Central memory CD8-positive, alpha-beta T cell (primary cell): Measurements from ENCODE around the gene TNRC18.
"Not testable (repeated sequence)": the region's sequence is repeated elsewhere in the genome, so short reads cannot be mapped to it uniquely, and the experiment has no call there.

Source experiments
- ATAC-seq: fragments of 150-1000 bp; cut with Tn5 transposase; replicated peaks from 2 replicates; pipeline ENCODE4 v1.10.0; 2022; ENCODE audit warnings: mild to moderate bottlenecking, moderate FRiP score, moderate number of reproducible peaks; ENCODE audit not compliant: poor library complexity, severe bottlenecking; ENCODE audit errors: extremely low read depth
- DNase-seq, 2 donors: peaks; one replicate each; pipeline ENCODE4 v3.0.0; 2021; ENCODE audit warnings: low spot score in 2 of 2
- H3K27ac Mint-ChIP-seq: one replicate; pipeline ENCODE4 v1.8.0; 2022; ENCODE audit warnings: low read depth, mild to moderate bottlenecking, moderate library complexity, mixed read lengths
- H3K27me3 Mint-ChIP-seq: one replicate; pipeline ENCODE4 v1.8.0; 2022; ENCODE audit warnings: mixed read lengths
- H3K36me3 Mint-ChIP-seq: one replicate; pipeline ENCODE4 v1.8.0; 2022; ENCODE audit warnings: mild to moderate bottlenecking, moderate library complexity, mixed read lengths; ENCODE audit not compliant: insufficient read depth
- H3K4me1 Mint-ChIP-seq: one replicate; pipeline ENCODE4 v1.8.0; 2022; ENCODE audit warnings: mixed read lengths
- H3K4me3 Mint-ChIP-seq: one replicate; pipeline ENCODE4 v1.8.0; 2022; ENCODE audit warnings: mild to moderate bottlenecking, moderate library complexity, mixed read lengths
- H3K9me3 Mint-ChIP-seq: one replicate; pipeline ENCODE4 v1.8.0; 2022; ENCODE audit warnings: mixed read lengths

TNRC18 gene

GRCh38 chr7:5382281-5382892 is 41.2 kb downstream of the TNRC18 start:
- H3K27ac Mint-ChIP-seq, result peak overlapping the region; percentile 87
- no peaks in the 10 kb centered on the region for H3K9me3 Mint-ChIP-seq
- DNase-seq, result no peak
- H3K4me3 Mint-ChIP-seq, result peak overlapping the region; percentile 9
- no peak for ATAC-seq
- peaks cover 40% of the 10 kb centered on the region for H3K36me3 Mint-ChIP-seq
- H3K27me3 Mint-ChIP-seq, result no peaks in the 10 kb centered on the region
- H3K4me1 Mint-ChIP-seq, result peaks cover 33% of the 10 kb centered on the region

- ATAC-seq, result no peak
- DNase-seq, result no peak
- Mint-ChIP-seq H3K27me3 (no peaks in the 10 kb centered on the region), H3K27ac (peak overlapping the region; percentile 45), H3K4me1 (peaks cover 33% of the 10 kb centered on the region), H3K4me3 (no peak overlapping the region), H3K36me3 (peaks cover 35% of the 10 kb centered on the region), H3K9me3 (no peaks in the 10 kb centered on the region)
Observed at GRCh38 chr7:5381071-5381772, 42.4 kb downstream of the TNRC18 start.

GRCh38 chr7:5380350-5381070 is 43.1 kb downstream of the TNRC18 start:
- DNase-seq (no peak), ATAC-seq (no peak)
- peak overlapping the region; percentile 45 for H3K27ac Mint-ChIP-seq
- peak overlapping the region; percentile 9 for H3K4me3 Mint-ChIP-seq
- peaks cover 30% of the 10 kb centered on the region for H3K36me3 Mint-ChIP-seq
- H3K9me3 Mint-ChIP-seq, result no peaks in the 10 kb centered on the region
- H3K27me3 Mint-ChIP-seq, result no peaks in the 10 kb centered on the region
- H3K4me1 Mint-ChIP-seq, result peaks cover 39% of the 10 kb centered on the region

GRCh38 chr7:5379546-5379945 is 44.1 kb downstream of the TNRC18 start:
- H3K27me3 Mint-ChIP-seq, result no peaks in the 10 kb centered on the region
- ATAC-seq, result no peak
- peaks cover 37% of the 10 kb centered on the region for H3K4me1 Mint-ChIP-seq
- H3K36me3 Mint-ChIP-seq, result peaks cover 31% of the 10 kb centered on the region
- peak overlapping the region; percentile 35 for H3K27ac Mint-ChIP-seq
- DNase-seq, result no peak
- no peaks in the 10 kb centered on the region for H3K9me3 Mint-ChIP-seq
- H3K4me3 Mint-ChIP-seq, result no peak overlapping the region

- peaks cover 30% of the 10 kb centered on the region for H3K36me3 Mint-ChIP-seq
- no peak overlapping the region for H3K27ac Mint-ChIP-seq
- H3K9me3 Mint-ChIP-seq, result no peaks in the 10 kb centered on the region
- H3K4me1 Mint-ChIP-seq, result peaks cover 25% of the 10 kb centered on the region
- DNase-seq (no peak), ATAC-seq (no peak)
- no peak overlapping the region for H3K4me3 Mint-ChIP-seq
- H3K27me3 Mint-ChIP-seq, result no peaks in the 10 kb centered on the region
Observed at GRCh38 chr7:5377816-5378215, 45.8 kb downstream of the TNRC18 start.

- DNase-seq (no peak), ATAC-seq (no peak)
- H3K36me3 Mint-ChIP-seq, result peaks cover 33% of the 10 kb centered on the region
- no peaks in the 10 kb centered on the region for H3K9me3 Mint-ChIP-seq
- no peaks in the 10 kb centered on the region for H3K27me3 Mint-ChIP-seq
- no peak overlapping the region for H3K4me3 Mint-ChIP-seq
- peaks cover 22% of the 10 kb centered on the region for H3K4me1 Mint-ChIP-seq
- H3K27ac Mint-ChIP-seq, result no peak overlapping the region
Observed at GRCh38 chr7:5377279-5377678, 46.4 kb downstream of the TNRC18 start.

GRCh38 chr7:5375925-5376324 is 47.7 kb downstream of the TNRC18 start:
- Mint-ChIP-seq H3K27me3 (no peaks in the 10 kb centered on the region), H3K36me3 (peaks cover 32% of the 10 kb centered on the region), H3K4me1 (peaks cover 14% of the 10 kb centered on the region), H3K4me3 (peak overlapping the region; percentile 55), H3K27ac (peak overlapping the region; percentile 87), H3K9me3 (no peaks in the 10 kb centered on the region)
- DNase-seq (no peak), ATAC-seq (peak; percentile 72)

- Mint-ChIP-seq H3K27me3 (no peaks in the 10 kb centered on the region), H3K4me1 (peaks cover 15% of the 10 kb centered on the region), H3K4me3 (no peak overlapping the region), H3K36me3 (peaks cover 40% of the 10 kb centered on the region), H3K9me3 (no peaks in the 10 kb centered on the region), H3K27ac (peak overlapping the region; percentile 87)
- ATAC-seq, result no peak
- no peak for DNase-seq
Observed at GRCh38 chr7:5374464-5374863, 49.2 kb downstream of the TNRC18 start.

- peaks cover 48% of the 10 kb centered on the region for H3K36me3 Mint-ChIP-seq
- H3K27ac Mint-ChIP-seq, result no peak overlapping the region
- H3K4me3 Mint-ChIP-seq, result no peak overlapping the region
- H3K4me1 Mint-ChIP-seq, result peaks cover 24% of the 10 kb centered on the region
- ATAC-seq (no peak), DNase-seq (no peak)
- no peaks in the 10 kb centered on the region for H3K27me3 Mint-ChIP-seq
- H3K9me3 Mint-ChIP-seq, result no peaks in the 10 kb centered on the region
Observed at GRCh38 chr7:5373300-5373699, 50.3 kb downstream of the TNRC18 start.

GRCh38 chr7:5370454-5371353 is 52.9 kb downstream of the TNRC18 start:
- no peak for DNase-seq
- Mint-ChIP-seq H3K9me3 (no peaks in the 10 kb centered on the region), H3K27me3 (no peaks in the 10 kb centered on the region), H3K4me3 (no peak overlapping the region), H3K36me3 (peaks cover 46% of the 10 kb centered on the region), H3K27ac (no peak overlapping the region), H3K4me1 (peaks cover 15% of the 10 kb centered on the region)
- ATAC-seq, result no peak

GRCh38 chr7:5367661-5368060 is 56.0 kb downstream of the TNRC18 start:
- Mint-ChIP-seq H3K27ac (no peak overlapping the region), H3K27me3 (no peaks in the 10 kb centered on the region), H3K9me3 (no peaks in the 10 kb centered on the region), H3K4me1 (peaks cover 16% of the 10 kb centered on the region), H3K4me3 (no peak overlapping the region), H3K36me3 (peaks cover 33% of the 10 kb centered on the region)
- ATAC-seq (no peak), DNase-seq (no peak)

GRCh38 chr7:5365976-5366625 is 57.5 kb downstream of the TNRC18 start:
- not testable (repeated sequence) for H3K27ac Mint-ChIP-seq

More at GRCh38 chr7:5365976-5366625, 57.5 kb downstream of the TNRC18 start:
- ATAC-seq (peak; percentile 78), DNase-seq (peak; percentile 44 to 67)
- Mint-ChIP-seq H3K36me3 (peaks cover 31% of the 10 kb centered on the region), H3K4me1 (peaks cover 16% of the 10 kb centered on the region)
- not testable (repeated sequence) for H3K4me3 Mint-ChIP-seq, H3K9me3 Mint-ChIP-seq, H3K27me3 Mint-ChIP-seq
